ENCODE results near the gene AJM1. TPM values are rescaled to one million over a fixed set of nuclear protein-coding genes. Genes with fewer than 3 reads are reported as not detected.

The AJM1 gene
- total RNA-seq, 2 experiments from 2014 or later = 1.1 to 1.2 TPM

DNA sequence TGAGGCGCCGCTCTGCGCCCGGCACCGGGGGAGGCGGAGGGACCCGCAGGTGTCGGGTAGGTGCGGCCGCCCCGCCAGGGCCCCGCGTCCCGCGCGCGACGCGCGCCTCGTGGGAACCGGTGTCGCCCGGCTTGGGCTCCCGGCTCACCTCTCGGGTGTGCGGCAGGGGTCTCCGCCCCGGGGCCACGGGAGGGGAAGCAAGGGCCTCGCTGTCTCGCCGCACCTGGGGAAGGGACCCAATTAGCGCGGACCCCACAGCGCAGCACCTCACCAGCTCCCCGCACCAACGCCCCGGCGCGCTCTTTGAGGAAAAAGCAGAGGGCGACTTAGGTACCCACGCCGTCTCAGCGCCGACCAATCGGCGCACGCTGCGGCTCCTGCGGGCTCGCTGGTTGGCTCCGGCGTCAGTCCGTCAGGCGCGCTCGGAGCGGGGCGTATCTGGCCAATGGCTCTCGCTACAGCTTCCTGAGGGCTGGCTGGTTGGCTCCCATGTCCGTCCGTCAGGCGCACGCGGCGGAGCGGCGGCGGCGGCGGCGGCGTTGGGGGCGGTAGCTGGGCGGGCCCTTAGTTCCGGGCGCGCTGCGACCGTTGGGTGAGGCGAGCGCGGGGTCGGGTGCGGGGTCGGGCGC, 43.8 kb downstream of the AJM1 start, which contains the start of gene TRAF2:
TRAF2 (plus strand) TSS at position 567 of the 629 bp plus-strand sequence. CDS start 12,225 bp downstream, outside the sequence.
- ChIA-PET POLR2A (interaction anchor here (0.7 to 2.2 kb wide), 17 partner anchors 16 to 354 kb away, joined by 3 to 21 read pairs (median 5); partner anchors contain the start of genes EDF1, MAN1B1, PAXX and RABL6), CTCF (interaction anchor here (0.9 to 1.5 kb wide), 6 partner anchors 12 to 182 kb away, joined by 3 to 7 read pairs (median 4); partner anchors contain the start of genes AJM1 and FBXW5)
- Histone ChIP-seq H3K4me3 (ENCODE audit: low read length) (peak within 1 kb of the TSS; percentile 85), H3K27ac (ENCODE audit: low read depth in 1 of 2, low read length in 2 of 2) (peak within 1 kb of the TSS; percentile 81 to 95), H3K4me1 (ENCODE audit: insufficient read depth, low read length) (peaks cover 68% of the 10 kb centered on the region), H3K27me3 (ENCODE audit: control insufficient read depth in 1 of 2, insufficient read depth in 2 of 2, low read length in 2 of 2) (no peaks in the 10 kb centered on the region), H3K9me3 (ENCODE audit: control insufficient read depth in 1 of 2, insufficient read depth in 1 of 2, low read length in 2 of 2) (no peaks in the 10 kb centered on the region), H3K36me3 (ENCODE audit: insufficient read depth, low read length) (peaks cover 15% of the 10 kb centered on the region)
- H3K4me1 Mint-ChIP-seq (ENCODE audit: low read depth) = peaks cover 26% of the 10 kb centered on the region
- DNase-seq (peak; percentile 92 to 99 (median 96)), ATAC-seq (ENCODE audit: poor library complexity) (peak; percentile 92)
- peak within 1 kb of the TSS; percentile 88 for H3K4me3 Mint-ChIP-seq
- TF ChIP-seq, protein P1, sequence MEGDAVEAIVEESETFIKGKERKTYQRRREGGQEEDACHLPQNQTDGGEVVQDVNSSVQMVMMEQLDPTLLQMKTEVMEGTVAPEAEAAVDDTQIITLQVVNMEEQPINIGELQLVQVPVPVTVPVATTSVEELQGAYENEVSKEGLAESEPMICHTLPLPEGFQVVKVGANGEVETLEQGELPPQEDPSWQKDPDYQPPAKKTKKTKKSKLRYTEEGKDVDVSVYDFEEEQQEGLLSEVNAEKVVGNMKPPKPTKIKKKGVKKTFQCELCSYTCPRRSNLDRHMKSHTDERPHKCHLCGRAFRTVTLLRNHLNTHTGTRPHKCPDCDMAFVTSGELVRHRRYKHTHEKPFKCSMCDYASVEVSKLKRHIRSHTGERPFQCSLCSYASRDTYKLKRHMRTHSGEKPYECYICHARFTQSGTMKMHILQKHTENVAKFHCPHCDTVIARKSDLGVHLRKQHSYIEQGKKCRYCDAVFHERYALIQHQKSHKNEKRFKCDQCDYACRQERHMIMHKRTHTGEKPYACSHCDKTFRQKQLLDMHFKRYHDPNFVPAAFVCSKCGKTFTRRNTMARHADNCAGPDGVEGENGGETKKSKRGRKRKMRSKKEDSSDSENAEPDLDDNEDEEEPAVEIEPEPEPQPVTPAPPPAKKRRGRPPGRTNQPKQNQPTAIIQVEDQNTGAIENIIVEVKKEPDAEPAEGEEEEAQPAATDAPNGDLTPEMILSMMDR (IDR thresholded peaks at IDR 0.05) = no peak
- peak within 1 kb of the TSS; percentile 92 for H3K27ac Mint-ChIP-seq
- H3K27me3 Mint-ChIP-seq = no peaks in the 10 kb centered on the region
- no peaks in the 10 kb centered on the region for H3K9me3 Mint-ChIP-seq
- no peaks in the 10 kb centered on the region for H3K36me3 Mint-ChIP-seq (ENCODE audit: low read depth)
- intact Hi-C loops (cut with DNase I, micrococcal nuclease) = loop anchor here (1.0 to 5.0 kb wide), 9 partner anchors 17 to 524 kb away; partner anchors contain the start of genes EDF1 (in 2 of the 2), PHPT1 (in 2 of the 2), ABCA2 (in 1 of the 2) and DNLZ (in 1 of the 2)

DNA sequence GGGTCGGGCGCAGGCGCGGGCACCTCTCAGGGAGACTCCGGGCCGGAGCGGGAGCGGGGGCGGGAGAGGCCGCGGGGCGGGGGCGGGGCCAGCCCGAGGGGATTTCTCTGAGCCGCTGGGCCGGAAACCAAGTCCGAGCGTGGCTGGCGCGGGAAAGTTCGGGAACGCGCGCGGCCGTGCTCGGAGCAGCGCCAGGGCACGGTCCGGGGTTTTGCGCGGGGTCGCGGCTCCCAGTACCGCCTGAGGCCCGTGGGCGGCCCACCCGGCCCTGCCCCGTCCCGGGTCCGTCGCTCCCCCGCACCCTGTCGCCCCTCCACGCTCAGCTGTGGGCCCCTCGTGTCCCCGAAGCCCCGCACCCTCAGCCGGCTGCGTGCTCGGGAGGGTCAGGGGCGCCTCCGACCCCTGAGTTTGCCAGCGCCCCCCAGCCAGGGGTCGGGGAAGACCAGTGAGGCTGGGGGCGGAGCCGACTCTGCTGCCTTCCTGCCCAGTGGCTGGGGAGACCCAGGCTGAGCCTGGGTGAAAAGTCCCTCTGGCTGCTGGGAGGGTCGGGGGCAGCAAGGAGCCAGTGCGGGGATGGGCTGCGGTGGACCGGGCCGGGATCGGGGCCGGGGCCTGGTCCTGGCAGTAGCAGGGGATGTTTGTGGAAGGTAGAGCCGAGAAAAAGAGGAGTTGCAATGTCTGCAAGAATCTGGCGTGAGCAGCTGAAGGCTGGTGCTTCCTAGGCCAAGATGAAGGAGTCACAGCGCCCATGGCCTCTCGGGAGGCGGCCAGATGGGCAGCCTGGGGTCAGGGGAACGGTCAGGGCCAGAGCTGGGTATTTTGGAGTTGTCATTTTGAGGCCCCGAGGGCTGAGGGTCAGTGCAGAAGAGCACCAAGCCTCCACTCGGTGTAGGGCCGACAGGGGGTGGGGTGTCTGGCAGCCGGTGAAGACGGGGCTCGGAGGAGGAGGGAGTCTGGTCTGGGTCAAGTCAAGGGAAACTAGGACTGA, 44.6 kb downstream of the AJM1 start:
- Histone ChIP-seq H3K27me3 (ENCODE audit: control insufficient read depth in 1 of 2, insufficient read depth in 2 of 2, low read length in 2 of 2) (no peaks in the 10 kb centered on the region), H3K4me1 (ENCODE audit: insufficient read depth, low read length) (peaks cover 61% of the 10 kb centered on the region), H3K36me3 (ENCODE audit: insufficient read depth, low read length) (peaks cover 15% of the 10 kb centered on the region), H3K27ac (ENCODE audit: low read depth in 1 of 2, low read length in 2 of 2) (peak overlapping the region; percentile 81 to 95), H3K4me3 (ENCODE audit: low read length) (peak overlapping the region; percentile 85), H3K9me3 (ENCODE audit: control insufficient read depth in 1 of 2, insufficient read depth in 1 of 2, low read length in 2 of 2) (no peaks in the 10 kb centered on the region)
- Mint-ChIP-seq H3K36me3 (ENCODE audit: low read depth) (no peaks in the 10 kb centered on the region), H3K4me3 (peak overlapping the region; percentile 88), H3K27ac (peak overlapping the region; percentile 92), H3K9me3 (no peaks in the 10 kb centered on the region), H3K27me3 (no peaks in the 10 kb centered on the region), H3K4me1 (ENCODE audit: low read depth) (peaks cover 19% of the 10 kb centered on the region)
- TF ChIP-seq, protein P1 (IDR thresholded peaks at IDR 0.05) = no peak
- ATAC-seq (ENCODE audit: poor library complexity) (peak; percentile 27), DNase-seq (peak in 10 of 14 experiments; percentile 12 to 93 (median 23))
- CTCF ChIA-PET = interaction anchor here (1.0 to 1.5 kb wide), 5 partner anchors 11 to 181 kb away, joined by 3 to 7 read pairs (median 4); partner anchors contain the start of genes AJM1 and FBXW5
- intact Hi-C loops (cut with DNase I, micrococcal nuclease) = loop anchor here (1.0 to 5.0 kb wide), 9 partner anchors 16 to 525 kb away; partner anchors contain the start of genes EDF1 (in 2 of the 2), PHPT1 (in 2 of the 2), ABCA2 (in 1 of the 2) and DNLZ (in 1 of the 2)
- POLR2A ChIA-PET = interaction anchor here (0.6 to 2.2 kb wide), 16 partner anchors 16 to 353 kb away, joined by 3 to 21 read pairs (median 5); partner anchors contain the start of genes AJM1, EDF1, MAN1B1 and PAXX

DNA sequence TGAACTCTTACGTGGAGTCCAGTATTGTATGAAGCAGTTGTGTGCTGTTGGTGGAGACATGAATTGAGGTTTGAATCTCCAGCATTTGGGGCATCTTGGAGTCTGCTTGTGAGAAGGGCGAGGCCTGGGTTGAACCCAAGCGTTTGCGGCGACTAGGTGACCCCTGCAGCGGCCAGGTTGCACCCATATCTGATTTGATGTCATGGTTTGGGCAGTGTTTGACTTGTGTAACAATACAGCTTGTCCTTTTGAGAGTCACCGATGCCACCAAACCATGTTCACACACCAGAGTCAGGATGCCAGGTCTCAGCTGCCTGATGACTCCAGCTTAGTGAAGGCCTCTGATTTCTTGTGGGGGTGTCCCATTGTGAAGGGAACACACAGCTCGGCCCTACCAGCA, 46.2 kb downstream of the AJM1 start:
- Mint-ChIP-seq H3K36me3 (ENCODE audit: low read depth) (peaks cover 7% of the 10 kb centered on the region), H3K9me3 (no peaks in the 10 kb centered on the region), H3K4me1 (ENCODE audit: low read depth) (peaks cover 8% of the 10 kb centered on the region), H3K27me3 (no peaks in the 10 kb centered on the region), H3K27ac (no peak overlapping the region), H3K4me3 (no peak overlapping the region)
- H3K36me3 ChIP-seq (ENCODE audit: insufficient read depth, low read length) = peaks cover 22% of the 10 kb centered on the region
- H3K4me1 ChIP-seq (ENCODE audit: insufficient read depth, low read length) = peaks cover 48% of the 10 kb centered on the region
- ChIA-PET POLR2A (interaction anchor here (1.3 kb wide), 1 partner anchor 46 kb away, joined by 6 read pairs; the partner anchor contains the start of gene AJM1), CTCF (interaction anchor here (0.7 kb wide), 1 partner anchor 46 kb away, joined by 4 read pairs; the partner anchor contains the start of gene AJM1)
- intact Hi-C loops (cut with DNase I, micrococcal nuclease) = loop anchor here in 1 of 2 experiments (5.0 kb wide), 3 partner anchors 81 to 526 kb away; partner anchors contain the start of genes ABCA2, DNLZ and RABL6
- H3K4me3 ChIP-seq (ENCODE audit: low read length) = no peak overlapping the region
- DNase-seq = no peak
- no peaks in the 10 kb centered on the region for H3K9me3 ChIP-seq (ENCODE audit: control insufficient read depth in 1 of 2, insufficient read depth in 1 of 2, low read length in 2 of 2)
- no peaks in the 10 kb centered on the region for H3K27me3 ChIP-seq (ENCODE audit: control insufficient read depth in 1 of 2, insufficient read depth in 2 of 2, low read length in 2 of 2)
- ATAC-seq (ENCODE audit: poor library complexity) = no peak
- TF ChIP-seq, protein P1 (IDR thresholded peaks at IDR 0.05) = no peak
- H3K27ac ChIP-seq (ENCODE audit: low read depth in 1 of 2, low read length in 2 of 2) = no peak overlapping the region

All from CD4-positive, alpha-beta T cell (primary cell).